HG02884 (cell line): ENCODE data around the gene SMTN.
"Not testable (repeated sequence)": the region's sequence is repeated elsewhere in the genome, so short reads cannot be mapped to it uniquely, and the experiment has no call there.

Experiments
- ATAC-seq: cut with Tn5 transposase; IDR thresholded peaks from one replicate; pipeline ENCODE4 v1.9.1; 2021; ENCODE audit warnings: mild to moderate bottlenecking, moderate library complexity; ENCODE audit not compliant: unreplicated experiment

The SMTN gene

DNA sequence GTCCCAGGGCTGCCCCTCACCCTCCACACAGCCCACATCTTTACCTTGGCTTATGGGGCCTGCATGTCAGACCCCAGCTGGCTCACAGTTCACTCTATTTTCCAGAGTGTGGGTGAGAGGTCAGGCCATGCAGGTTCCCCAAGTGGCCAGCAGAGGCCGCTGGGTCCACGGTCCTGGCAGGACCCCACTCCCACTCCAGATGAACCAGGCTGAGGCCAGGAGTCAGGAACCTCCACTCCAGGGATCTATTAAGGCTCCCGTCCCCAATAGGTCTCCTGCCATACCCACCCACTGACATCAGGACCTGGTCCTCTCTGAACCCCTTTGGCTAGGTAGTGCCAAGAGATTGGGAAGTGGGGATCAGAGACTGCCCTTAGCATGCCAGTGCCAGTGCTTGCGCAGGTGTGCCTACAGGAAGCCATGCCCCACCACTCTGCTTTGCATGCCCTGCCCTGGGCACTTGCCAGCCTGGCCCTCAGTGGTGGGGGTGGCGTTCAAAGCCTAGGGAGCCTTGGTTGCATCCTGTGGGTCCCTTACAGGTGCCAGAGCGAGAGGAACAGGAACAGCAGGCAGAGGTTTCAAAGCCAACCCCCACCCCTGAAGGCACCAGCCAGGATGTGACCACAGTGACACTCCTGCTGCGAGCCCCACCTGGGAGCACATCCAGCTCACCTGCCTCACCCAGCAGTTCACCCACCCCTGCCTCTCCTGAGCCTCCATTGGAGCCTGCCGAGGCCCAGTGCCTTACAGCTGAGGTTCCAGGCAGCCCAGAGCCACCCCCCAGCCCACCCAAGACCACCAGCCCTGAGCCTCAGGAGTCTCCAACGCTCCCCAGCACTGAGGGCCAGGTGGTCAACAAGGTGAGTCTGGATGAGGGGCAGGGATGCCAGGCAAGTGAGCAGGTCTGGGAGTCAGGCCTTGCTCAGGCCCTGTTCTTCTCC lies 8.3 kb downstream of the SMTN start:
- ATAC-seq, result no peak

DNA sequence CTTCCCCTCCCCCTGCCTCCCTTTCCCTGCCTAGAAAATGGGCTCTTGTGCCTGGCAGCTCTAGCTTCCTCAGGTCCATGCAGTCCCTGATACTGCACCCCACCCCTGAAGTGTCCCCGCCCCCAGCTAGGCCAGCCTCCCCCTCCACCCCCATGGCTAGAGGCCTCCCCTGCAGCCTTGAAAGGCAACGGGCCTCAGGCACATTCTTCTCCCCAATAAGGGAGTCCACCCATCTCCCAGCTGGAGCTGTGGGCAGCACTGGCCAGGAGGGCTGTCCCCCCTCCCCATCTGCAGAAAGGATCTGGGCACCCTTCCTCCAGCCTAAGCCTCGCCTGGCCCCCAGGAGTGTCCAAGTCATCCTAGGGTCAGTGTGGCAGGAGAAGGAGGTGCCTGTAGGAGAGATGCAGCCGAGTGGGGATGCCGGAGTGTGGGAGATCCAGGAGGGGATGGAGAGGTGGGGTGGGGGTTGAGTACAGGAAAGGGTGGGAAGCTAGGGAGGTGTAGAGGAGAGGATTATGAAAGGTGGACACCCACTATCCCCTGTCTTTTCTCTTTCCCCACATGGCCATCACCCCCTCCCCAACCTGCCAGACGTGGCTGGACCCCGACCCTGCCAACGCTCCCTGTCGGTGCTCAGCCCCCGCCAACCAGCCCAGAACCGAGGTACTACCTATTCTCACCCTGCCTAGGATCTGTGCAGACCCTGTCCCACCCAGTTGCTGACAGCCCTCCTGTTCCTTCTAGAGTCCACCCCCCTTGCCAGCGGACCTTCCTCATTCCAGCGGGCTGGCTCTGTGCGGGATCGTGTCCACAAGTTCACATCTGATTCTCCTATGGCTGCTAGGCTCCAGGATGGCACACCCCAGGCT lies 9.3 kb downstream of the SMTN start:
- no peak for ATAC-seq

DNA sequence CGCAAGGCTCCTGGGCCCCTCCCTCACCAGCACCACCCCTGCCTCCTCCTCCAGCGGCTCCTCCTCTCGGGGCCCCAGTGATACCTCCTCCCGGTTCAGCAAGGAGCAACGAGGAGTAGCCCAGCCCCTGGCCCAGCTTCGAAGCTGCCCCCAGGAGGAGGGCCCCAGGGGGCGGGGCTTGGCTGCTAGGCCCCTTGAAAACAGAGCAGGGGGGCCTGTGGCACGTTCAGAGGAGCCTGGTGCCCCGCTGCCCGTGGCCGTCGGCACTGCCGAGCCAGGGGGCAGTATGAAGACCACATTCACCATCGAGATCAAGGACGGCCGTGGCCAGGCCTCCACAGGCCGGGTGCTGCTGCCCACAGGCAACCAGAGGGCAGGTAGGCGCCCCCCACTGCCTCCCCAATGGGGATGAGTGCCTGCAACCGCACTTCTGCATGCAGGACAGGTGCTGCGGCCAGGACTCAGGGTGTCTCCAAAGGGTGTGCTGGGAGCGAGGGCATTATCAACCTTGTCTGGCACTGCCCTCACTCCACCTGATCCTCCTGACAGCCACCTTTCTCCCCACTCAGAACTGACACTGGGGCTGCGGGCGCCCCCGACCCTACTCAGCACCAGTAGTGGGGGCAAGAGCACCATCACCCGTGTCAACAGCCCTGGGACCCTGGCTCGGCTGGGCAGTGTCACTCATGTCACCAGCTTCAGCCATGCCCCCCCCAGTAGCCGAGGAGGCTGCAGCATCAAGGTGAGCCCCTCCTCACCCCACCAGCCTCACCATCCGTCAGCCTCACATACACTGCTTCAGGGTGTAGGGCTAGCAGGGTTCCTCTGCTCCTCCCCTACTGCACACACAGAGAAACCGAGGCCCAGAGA lies 10.2 kb downstream of the SMTN start:
- ATAC-seq, result no peak

DNA sequence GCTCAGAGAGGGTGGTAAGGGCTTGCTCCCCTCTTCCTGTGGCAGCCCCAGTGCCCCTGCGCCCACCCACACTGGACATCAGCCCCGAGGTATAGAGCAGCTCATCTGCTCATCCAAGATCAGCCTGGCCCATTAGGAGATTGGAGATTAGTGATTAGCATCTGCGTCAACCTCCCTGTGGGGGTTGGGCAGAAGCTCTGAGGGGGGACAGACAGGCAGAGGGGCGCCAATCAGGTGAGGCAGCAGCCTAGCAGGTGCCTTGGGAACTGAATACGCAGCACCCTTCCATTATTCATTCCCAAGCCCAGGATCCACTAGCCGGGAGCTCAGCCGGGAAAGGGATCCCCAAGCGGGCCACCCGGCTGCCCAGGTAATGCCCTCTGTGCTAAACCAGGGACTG lies 11.0 kb downstream of the SMTN start:
- ATAC-seq, result no peak

DNA sequence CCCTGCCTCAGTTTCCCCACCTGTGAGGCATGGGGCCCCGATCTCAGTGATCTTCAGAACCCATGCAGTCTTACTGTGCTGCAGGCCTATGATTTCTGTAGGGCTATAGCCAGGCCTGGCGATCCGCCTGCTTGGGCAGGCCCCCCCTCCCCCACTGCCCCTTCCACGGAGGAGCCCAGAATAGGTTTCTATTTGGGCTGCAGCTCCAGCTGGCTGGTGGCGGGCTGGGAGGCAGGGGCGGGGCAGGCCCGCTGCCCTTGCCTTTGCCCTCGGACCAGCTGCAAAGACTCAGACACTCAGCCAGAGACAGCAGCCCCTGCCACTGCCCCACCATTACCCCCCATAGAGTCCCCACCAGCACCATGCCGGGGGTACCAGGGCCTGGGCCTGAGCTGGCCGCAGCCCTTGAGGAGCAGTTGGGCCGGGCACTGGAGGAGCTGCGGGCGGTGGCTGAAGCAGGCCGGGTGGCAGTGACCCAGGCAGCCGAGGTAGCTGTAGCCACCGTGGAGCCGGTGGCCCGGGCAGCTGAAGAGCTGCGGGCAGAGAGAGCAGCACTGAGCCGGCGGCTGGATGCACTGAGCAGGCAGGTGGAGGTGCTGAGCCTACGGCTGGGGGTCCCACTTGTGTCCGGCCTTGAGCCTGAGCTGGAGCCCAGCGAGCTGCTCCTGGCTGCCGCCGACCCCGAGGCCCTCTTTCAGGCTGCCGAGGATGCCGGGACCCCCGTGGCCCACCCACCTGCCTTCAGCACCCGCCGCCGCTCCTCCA lies 12.2 kb downstream of the SMTN start:
- no peak for ATAC-seq

DNA sequence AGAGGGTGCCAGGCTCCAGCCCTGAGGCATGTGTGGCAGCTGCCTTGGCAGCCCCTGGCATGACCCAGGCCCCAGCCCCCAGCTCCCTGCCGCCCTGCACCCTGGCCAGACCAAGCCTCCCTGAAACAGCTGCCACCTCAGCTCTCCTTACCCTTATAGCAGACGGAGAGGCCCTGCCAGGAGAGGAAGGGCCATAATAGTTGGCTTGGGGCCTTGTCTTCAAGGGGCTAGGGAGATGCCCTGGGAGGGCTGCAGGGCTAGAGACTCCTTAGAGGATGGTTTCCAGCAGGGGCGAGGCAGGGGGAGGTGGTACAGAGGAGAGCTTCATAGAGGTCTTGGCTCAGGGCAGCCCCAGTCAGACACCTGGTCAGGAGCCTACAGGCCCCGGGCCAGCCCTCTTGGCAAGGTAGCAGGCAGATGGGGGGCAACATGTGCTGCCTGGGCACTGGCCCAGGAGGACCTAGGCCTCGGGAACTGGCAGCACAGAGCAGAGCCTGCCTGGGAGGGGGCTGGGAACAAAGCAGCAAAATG lies 13.0 kb downstream of the SMTN start:
- ATAC-seq, result no peak

DNA sequence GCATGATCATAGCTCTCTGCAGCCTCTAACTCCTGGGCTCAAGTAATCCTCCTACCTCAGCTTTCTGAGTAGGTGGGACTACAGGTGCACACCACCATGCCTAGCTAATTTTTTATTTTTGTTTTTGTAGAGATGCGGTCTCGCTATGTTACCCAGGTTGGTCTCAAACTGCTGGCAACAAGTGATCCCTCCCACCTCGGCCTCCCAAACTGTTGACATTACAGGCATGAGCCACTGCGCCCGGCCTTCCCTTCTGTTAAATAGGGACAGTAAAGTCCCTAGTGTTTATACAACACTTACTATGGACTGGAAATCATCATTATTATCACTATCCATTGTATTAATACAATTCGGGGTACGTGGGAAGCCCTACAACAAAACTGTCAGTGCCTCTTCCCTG lies 13.6 kb downstream of the SMTN start:
- ATAC-seq, result no peak

DNA sequence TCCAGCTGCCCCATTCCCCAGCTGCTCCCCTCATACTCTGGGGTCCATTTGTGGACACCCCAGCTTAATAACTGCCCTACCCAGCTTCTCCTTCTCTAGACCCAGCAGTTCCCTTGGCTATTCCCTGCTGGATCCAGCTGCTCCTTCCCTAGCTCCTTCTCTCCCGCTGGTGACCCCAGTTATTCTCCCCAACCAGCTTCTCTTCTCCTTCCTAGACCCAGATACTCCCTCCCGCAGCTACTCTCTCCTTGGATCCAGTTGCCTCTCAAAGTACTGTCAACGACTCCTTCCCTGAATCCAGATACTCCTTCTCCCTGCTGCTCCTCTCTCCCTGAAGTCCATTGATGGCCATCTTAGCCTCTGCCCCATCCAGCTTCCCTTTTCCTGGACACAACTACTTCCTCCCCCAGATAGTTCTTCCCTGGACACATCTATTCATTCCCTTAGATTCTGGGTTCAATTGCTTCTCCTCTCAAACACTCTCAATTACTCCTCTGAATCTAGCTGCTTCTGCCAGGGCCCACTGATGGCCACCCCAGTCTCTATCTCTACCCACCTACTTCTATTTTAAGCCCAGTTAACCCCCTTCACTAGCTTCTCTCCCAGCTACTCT lies 14.6 kb downstream of the SMTN start:
- no peak for ATAC-seq

DNA sequence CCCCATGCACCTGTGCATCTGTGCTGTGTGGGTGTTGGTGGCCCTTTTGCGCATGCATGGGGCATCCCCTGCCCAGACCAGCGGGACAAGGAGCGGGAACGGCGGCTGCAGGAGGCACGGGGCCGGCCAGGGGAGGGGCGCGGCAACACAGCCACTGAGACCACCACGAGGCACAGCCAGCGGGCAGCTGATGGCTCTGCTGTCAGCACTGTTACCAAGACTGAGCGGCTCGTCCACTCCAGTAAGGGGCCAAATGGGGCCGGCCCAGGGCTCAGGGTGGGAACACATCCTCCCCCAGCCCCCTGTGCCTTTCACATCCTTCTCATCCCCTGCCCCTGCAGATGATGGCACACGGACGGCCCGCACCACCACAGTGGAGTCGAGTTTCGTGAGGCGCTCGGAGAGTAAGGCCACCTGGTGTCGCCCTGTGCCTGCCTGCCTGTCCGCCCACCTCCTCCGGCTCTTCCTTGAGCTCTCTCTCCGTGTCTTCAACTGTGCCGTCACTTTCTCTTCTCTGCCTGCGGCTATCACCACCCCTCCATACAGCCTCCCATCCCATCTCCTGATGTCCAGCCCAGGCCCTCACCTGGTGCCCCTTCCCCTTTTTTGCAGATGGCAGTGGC lies 15.7 kb downstream of the SMTN start:
- no peak for ATAC-seq

DNA sequence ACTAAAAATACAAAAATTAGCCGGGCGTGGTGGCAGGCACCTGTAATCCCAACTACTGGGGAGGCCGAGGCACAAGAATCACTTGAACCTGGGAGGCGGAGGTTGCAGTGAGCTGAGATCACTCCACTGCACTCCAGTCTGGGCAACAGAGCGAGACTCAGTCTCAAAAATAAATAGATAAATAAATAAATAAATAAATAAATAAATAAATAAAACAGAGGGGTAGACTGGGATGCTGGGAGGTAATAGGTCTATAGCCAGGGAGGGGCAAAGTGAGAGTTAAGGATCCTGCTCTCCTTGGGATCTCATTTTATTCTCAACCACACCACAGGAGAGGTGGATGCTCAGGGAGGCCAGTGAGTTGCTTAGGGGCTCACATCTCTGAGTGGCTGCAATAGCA lies 16.4 kb downstream of the SMTN start:
- ATAC-seq, result not testable (repeated sequence)

DNA sequence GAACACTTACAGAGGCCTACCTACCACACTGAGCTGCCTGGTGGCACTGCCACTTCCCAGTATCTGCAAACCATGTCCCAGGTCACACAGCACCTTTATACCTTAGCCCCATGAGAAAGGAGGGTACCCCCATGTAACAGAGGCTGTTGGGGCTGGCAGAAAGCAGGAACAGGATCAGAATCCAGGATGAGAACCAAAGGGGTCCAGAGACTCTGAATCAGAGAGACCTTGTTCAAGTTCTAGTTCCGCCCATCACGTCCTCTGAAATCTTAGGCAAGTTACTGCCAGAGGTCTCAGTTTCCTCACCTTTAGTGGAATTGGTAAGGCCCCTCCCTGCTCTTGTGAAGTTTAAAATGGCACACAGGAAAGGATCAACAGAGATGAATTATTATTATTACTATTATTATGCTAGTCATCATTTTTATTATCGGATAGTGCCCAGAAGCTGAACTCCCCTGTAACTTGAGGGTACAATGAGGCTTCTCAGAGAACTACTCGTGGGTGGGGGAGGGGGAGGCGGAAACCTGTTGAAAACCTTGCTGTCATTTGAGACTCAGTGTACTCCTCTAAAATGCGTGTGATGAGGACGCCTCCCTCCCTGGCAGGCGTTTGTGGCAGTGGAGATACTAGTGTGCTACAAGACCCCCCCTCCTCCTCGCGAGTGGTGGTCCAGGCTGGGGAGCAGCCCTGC lies 17.0 kb downstream of the SMTN start:
- ATAC-seq, result no peak

DNA sequence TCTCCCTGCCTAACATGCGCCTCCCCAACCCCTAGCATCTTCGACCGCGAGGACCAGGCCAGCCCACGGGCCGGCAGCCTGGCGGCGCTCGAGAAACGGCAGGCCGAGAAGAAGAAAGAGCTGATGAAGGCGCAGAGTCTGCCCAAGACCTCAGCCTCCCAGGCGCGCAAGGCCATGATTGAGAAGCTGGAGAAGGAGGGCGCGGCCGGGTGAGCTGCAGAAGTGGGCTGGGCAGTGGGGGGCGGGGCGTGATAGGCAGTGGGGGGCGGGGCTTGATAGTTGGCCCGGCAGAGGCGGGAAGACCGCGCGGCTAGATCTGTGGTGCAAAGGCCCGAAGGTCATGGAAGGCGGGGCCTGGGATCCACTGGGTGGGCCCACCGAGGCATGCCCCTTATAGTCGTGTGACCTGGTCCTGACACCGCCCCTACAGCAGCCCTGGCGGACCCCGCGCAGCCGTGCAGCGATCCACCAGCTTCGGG lies 17.6 kb downstream of the SMTN start:
- ATAC-seq, result no peak

DNA sequence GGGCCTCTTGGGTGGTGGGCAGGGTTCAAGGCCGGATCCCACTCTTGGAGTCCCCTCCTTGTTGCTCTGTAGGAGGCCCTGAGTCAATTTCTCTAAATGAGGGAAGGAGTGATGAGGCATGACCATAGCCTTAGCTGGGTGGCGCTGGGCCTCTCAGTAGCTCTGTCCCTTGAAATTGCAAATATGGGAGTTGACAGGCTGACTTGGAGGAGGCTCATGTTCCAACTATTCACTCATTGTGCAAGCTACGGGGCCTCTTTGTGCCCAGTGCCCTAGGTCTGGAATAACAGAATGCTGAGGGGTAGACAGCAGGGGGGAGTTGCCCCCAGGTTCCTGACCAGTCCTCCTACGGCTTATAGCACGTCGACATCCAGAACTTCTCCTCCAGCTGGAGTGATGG lies 18.3 kb downstream of the SMTN start:
- no peak for ATAC-seq

DNA sequence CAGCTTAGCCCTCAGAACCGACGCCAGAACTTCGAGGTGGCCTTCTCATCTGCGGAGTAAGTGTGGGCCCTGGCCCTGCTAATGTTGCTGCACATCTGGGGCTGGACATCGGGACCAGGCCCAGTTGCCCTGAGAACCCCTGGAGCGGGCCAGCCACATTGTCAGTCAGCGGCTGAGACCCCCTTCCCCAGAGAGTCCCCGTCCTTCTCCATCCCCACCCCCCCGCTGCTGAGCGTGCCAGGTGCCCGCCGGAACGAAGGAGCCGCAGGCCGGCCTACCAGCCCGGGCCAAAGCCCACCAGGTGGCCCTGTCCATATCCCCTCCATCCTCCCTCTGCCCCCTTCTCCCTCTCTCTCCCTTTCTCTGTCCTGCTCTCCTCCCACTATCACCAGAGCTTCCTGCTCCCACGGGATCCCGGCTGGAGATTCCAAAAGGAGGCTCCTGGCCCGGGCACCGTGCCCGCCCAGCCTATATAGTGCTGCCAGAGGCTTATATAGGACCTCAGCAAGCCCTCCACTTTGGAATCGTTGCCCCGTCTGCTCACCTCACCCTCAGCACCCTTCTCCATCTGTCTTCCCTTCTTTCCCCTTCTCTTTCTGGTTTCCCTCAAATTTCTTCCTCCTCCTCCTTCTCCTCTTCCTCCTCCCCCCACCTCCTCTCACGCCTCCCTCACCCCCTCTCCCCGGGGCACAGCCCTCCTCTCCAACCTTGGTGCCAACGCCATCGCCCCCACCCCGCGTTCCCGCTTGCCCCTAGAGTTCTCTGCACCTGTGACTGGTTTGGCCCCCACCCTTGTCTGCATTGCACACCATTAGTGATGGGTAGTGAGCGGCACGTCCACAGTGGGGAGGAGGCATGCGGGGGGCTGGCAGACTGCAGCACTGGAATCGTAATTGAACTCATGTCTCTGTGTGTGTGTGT lies 19.0 kb downstream of the SMTN start:
- no peak for ATAC-seq

DNA sequence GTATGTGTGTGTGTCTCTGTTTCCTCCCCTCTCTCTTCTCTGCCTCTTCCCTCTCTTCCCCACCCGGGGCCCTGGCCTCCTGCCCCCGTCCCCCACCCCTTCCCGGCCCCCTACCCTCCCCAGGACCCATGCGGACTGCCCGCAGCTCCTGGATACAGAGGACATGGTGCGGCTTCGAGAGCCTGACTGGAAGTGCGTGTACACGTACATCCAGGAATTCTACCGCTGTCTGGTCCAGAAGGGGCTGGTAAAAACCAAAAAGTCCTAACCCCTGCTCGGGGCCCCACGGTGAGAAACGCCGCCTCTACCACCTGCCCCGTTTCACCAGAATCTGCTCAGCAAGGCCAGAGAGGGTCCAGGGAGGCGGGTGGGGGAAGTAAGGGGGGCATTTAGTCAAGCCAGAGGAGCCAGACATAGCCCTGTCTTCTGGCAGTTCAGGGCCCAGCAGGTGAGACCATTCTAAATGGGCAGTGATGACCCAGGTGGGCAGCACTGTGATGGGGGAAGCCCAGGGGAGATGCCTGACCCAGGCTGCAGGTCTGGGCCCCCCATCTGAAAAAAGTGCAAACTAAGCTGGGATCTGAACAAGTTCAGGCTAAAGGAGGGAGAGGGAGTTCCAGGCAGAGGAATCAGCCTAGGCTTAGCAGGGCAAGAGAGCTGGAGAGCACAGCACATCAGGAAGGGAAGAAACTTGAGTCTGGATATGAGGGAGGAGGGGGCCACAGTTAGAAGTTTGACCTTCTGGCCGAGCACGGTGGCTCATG lies 19.8 kb downstream of the SMTN start:
- ATAC-seq, result no peak

DNA sequence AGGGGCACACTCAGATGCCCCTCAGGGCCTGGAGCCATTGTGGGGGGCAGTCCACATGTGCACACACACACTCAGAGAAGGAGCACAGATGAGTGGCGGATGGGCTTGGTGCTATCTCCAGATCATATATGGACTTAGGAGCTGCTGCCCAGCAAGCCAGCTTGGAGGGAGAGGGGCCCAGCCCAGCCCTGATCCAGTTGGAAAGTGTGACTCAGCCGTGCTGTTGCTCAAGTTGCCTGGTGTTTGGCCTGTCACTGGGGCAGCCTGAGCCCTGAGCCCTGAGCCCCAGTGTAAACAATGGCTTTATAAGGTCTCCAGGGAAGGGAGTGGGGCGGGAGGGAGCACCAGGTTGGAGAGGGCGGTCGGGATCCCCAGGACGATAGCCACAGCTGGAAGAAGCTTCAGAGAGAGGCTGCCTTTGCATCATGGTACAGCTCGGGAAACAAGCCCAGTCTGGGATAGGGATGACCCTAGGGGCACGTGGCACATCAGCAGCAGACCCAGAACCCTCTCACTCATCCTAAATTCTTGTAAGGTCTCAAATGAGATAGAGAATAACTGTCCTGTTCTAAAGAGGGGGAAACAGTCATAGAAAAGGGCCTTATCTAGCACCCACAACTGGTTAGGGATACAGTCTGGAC lies 21.4 kb downstream of the SMTN start:
- ATAC-seq, result no peak
